ENCODE data around the gene CCT2.

DNA sequence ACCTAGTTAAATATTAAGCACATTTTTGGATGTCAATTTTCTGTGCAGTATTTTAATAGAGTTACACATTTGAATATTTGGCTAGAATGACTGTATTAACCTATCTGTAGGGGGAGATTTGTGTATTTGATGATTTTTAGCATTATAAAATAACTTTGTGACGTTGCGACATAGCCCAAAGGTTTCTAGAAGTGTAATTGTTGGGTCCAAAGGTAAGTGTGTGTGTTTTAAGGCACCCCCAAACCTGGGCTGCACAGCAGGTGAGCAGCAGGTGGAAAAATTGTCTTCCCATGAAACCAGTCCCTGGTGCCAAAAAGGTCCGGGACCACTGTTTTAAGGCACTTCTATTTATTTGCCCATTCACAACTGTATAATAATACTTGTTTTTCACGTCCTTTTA is 3.3 kb downstream of the CCT2 start:
- no peak for TF ChIP-seq POLR2A (conservative IDR thresholded peaks at IDR 0.05)
- no peak for TF ChIP-seq NFYB (IDR thresholded peaks at IDR 0.05; ENCODE audit: extremely low read depth, insufficient read length)
- TF ChIP-seq, protein P1, sequence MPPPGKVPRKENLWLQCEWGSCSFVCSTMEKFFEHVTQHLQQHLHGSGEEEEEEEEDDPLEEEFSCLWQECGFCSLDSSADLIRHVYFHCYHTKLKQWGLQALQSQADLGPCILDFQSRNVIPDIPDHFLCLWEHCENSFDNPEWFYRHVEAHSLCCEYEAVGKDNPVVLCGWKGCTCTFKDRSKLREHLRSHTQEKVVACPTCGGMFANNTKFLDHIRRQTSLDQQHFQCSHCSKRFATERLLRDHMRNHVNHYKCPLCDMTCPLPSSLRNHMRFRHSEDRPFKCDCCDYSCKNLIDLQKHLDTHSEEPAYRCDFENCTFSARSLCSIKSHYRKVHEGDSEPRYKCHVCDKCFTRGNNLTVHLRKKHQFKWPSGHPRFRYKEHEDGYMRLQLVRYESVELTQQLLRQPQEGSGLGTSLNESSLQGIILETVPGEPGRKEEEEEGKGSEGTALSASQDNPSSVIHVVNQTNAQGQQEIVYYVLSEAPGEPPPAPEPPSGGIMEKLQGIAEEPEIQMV (tag; conservative IDR thresholded peaks at IDR 0.05; ENCODE audit: low read depth): no peak
- no peak for TF ChIP-seq ZNF41 (CRISPR knock-in tag; conservative IDR thresholded peaks at IDR 0.05)
- no peak for TF ChIP-seq MEF2A (IDR thresholded peaks at IDR 0.05; ENCODE audit: control insufficient read depth, low read depth, low read length)
- no peak for TF ChIP-seq ZBTB43 (CRISPR knock-in tag; IDR thresholded peaks at IDR 0.05)
- no peak for TF ChIP-seq MXD1 (CRISPR knock-in tag; IDR thresholded peaks at IDR 0.05; ENCODE audit: borderline replicate concordance, poor library complexity, severe bottlenecking)
- no peak for TF ChIP-seq CBX3 (IDR thresholded peaks at IDR 0.05; ENCODE audit: borderline replicate concordance in 1 of 2, low read length in 2 of 2)
- TF ChIP-seq SMAD4 (CRISPR knock-in tag; conservative IDR thresholded peaks at IDR 0.05): no peak
